ENCODE measurements around the gene OBP2B. TPM values are rescaled to one million over a fixed set of nuclear protein-coding genes. Genes with fewer than 3 reads are reported as not detected.

Gene OBP2B
- total and polyA plus RNA-seq, 9 of the 15 experiments (the other 6 are each of a cell fraction or from before 2014, with no cell fraction given) = not detected

DNA sequence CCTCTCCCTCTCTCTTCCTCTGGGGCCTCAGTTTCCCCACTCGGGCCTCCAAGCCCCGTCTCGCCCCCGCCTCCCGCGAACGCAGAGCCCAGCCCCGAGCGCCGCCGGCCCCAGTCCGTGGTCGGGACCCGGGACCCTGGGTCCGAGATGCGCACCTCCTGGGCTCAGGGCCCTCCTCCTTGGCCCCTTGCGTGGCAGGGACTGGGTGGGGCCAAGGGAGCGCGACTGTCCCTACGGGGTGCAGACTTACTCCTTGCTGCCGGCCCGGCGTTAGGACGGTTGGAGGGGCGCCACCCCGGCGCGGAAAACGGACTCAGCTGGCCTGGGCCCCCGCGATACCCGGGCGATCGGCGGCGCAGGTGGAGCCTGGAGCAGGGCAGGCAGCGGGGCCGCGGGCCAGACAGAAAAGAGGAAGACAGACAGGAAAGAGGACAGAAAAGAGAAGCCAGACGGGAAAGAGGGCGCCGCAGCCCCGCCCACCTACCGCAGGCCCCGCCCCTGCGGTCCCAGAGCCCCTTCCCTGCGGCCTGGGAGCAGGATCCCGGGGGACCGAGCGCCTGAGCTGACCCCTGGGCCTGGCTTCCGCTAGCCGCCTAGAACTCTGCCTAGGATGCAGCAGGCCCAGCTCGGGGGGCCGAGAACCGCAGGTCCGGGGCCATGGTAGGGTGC, 45.4 kb downstream of the OBP2B start, which contains the start of gene GBGT1 (continued):
- TF ChIP-seq FOXA3 (CRISPR knock-in tag; conservative IDR thresholded peaks at IDR 0.05 in 1 of 2, IDR thresholded peaks at IDR 0.05 in 1 of 2) (no peak), POLR2B (IDR thresholded peaks at IDR 0.05; ENCODE audit: low read depth, partially characterized antibody) (peak; percentile 49), U2AF1 (optimal IDR thresholded peaks at IDR 0.05; ENCODE audit: low read depth, low read length) (peak; percentile 88), TOE1 (IDR thresholded peaks at IDR 0.05; ENCODE audit: borderline replicate concordance) (0 out of 2 replicates have a peak, but pooled peaks have one; percentile 36), TOE1 (CRISPR knock-in tag; IDR thresholded peaks at IDR 0.05; ENCODE audit: borderline replicate concordance, low read depth) (no peak), SPI1 (IDR thresholded peaks at IDR 0.05; ENCODE audit: borderline replicate concordance, low read depth, low read length) (peak; percentile 90), PHF20 (IDR thresholded peaks at IDR 0.05; ENCODE audit: partially characterized antibody) (peak; percentile 63), YY1 (IDR thresholded peaks at IDR 0.05; ENCODE audit: borderline replicate concordance in 1 of 3, control insufficient read depth in 1 of 3, extremely low read depth in 1 of 3, insufficient read depth in 3 of 3, insufficient read length in 1 of 3, insufficient replicate concordance in 2 of 3, low read depth in 1 of 3, low read length in 2 of 3) (peak in 1 of 3 experiments; percentile 16), RBM25 (IDR thresholded peaks at IDR 0.05; ENCODE audit: low read depth, low read length, severe bottlenecking) (no peak), ESRRA (IDR thresholded peaks at IDR 0.05; ENCODE audit: borderline replicate concordance, low read depth) (0 out of 2 replicates have a peak, but pooled peaks have one; percentile 15), TCF3 (CRISPR knock-in tag; IDR thresholded peaks at IDR 0.05) (no peak), ZNF518B (CRISPR knock-in tag; IDR thresholded peaks at IDR 0.05) (no peak)
- TF ChIP-seq, protein P1, sequence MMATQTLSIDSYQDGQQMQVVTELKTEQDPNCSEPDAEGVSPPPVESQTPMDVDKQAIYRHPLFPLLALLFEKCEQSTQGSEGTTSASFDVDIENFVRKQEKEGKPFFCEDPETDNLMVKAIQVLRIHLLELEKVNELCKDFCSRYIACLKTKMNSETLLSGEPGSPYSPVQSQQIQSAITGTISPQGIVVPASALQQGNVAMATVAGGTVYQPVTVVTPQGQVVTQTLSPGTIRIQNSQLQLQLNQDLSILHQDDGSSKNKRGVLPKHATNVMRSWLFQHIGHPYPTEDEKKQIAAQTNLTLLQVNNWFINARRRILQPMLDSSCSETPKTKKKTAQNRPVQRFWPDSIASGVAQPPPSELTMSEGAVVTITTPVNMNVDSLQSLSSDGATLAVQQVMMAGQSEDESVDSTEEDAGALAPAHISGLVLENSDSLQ (IDR thresholded peaks at IDR 0.05) = peak; percentile 52
- TF ChIP-seq, protein P2, sequence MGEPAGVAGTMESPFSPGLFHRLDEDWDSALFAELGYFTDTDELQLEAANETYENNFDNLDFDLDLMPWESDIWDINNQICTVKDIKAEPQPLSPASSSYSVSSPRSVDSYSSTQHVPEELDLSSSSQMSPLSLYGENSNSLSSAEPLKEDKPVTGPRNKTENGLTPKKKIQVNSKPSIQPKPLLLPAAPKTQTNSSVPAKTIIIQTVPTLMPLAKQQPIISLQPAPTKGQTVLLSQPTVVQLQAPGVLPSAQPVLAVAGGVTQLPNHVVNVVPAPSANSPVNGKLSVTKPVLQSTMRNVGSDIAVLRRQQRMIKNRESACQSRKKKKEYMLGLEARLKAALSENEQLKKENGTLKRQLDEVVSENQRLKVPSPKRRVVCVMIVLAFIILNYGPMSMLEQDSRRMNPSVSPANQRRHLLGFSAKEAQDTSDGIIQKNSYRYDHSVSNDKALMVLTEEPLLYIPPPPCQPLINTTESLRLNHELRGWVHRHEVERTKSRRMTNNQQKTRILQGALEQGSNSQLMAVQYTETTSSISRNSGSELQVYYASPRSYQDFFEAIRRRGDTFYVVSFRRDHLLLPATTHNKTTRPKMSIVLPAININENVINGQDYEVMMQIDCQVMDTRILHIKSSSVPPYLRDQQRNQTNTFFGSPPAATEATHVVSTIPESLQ (CRISPR knock-in tag; IDR thresholded peaks at IDR 0.05) = 0 out of 2 replicates have a peak, but pooled peaks have one; percentile 26
- TF ChIP-seq, protein P3, sequence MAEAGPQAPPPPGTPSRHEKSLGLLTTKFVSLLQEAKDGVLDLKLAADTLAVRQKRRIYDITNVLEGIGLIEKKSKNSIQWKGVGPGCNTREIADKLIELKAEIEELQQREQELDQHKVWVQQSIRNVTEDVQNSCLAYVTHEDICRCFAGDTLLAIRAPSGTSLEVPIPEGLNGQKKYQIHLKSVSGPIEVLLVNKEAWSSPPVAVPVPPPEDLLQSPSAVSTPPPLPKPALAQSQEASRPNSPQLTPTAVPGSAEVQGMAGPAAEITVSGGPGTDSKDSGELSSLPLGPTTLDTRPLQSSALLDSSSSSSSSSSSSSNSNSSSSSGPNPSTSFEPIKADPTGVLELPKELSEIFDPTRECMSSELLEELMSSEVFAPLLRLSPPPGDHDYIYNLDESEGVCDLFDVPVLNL (CRISPR knock-in tag; IDR thresholded peaks at IDR 0.05; ENCODE audit: low read depth) = 0 out of 2 replicates have a peak, but pooled peaks have one; percentile 27

Measured in K562 (cell line).